Measurements from ENCODE around the gene ROBO2. TPM values are rescaled to one million over a fixed set of nuclear protein-coding genes. Genes with fewer than 3 reads are reported as not detected.

ROBO2 gene
- total and polyA plus RNA-seq, 2 experiments from 2014 or later: 1.5 to 7.8 TPM

GRCh38 chr3:77524946-77525682 lies 485.2 kb downstream of the ROBO2 start:
- no peaks in the 10 kb centered on the region for H3K9me2 ChIP-seq (ENCODE audit: insufficient read depth)
- no peak overlapping the region for H3K4me3 Mint-ChIP-seq
- H3K27me3 ChIP-seq (ENCODE audit: insufficient read depth): no peaks in the 10 kb centered on the region
- no peak overlapping the region for H3K27ac Mint-ChIP-seq
- no peak overlapping the region for H3K27ac ChIP-seq (ENCODE audit: low read depth)
- no peaks in the 10 kb centered on the region for H4K20me1 ChIP-seq (replicated peaks; ENCODE audit: insufficient read depth)
- no peaks in the 10 kb centered on the region for H3K27me3 Mint-ChIP-seq (ENCODE audit: insufficient read depth, low read depth, poor library complexity)
- H3F3A ChIP-seq (replicated peaks; ENCODE audit: low read depth): no peaks in the 10 kb centered on the region
- H3K36me3 ChIP-seq (ENCODE audit: insufficient read depth): no peaks in the 10 kb centered on the region
- H3K4me3 ChIP-seq: no peak overlapping the region
- H3K9me3 Mint-ChIP-seq: no peaks in the 10 kb centered on the region
- H3K4me1 ChIP-seq (ENCODE audit: insufficient read depth): peaks cover 8% of the 10 kb centered on the region
- no peak overlapping the region for H2AFZ ChIP-seq
- DNase-seq (ENCODE audit: low spot score) (no peak), ATAC-seq (no peak)
- peaks cover 25% of the 10 kb centered on the region; the same call in 2 of the 3 replicates for H3K4me1 Mint-ChIP-seq
- H3K36me3 Mint-ChIP-seq (ENCODE audit: low read depth): no peaks in the 10 kb centered on the region
- no peaks in the 10 kb centered on the region for H3K79me2 ChIP-seq (replicated peaks; ENCODE audit: insufficient read depth)
- TF ChIP-seq JUNB (IDR thresholded peaks at IDR 0.05; ENCODE audit: unreplicated experiment) (no peak), ETS1 (IDR thresholded peaks at IDR 0.05) (no peak), CTCF (conservative IDR thresholded peaks at IDR 0.05; ENCODE audit: low read depth in 2 of 2) (no peak), STAT1 (IDR thresholded peaks at IDR 0.05; ENCODE audit: unreplicated experiment) (no peak), EZH2phosphoT487 (IDR thresholded peaks at IDR 0.05; ENCODE audit: unreplicated experiment) (no peak), POLR2AphosphoS5 (IDR thresholded peaks at IDR 0.05; ENCODE audit: low read depth) (no peak), NANOG (IDR thresholded peaks at IDR 0.05; ENCODE audit: borderline replicate concordance) (no peak), ZNF114 (CRISPR knock-in tag; IDR thresholded peaks at IDR 0.05) (no peak), CREB1 (CRISPR knock-in tag; IDR thresholded peaks at IDR 0.05; ENCODE audit: low read depth) (no peak), EZH2 (IDR thresholded peaks at IDR 0.05; ENCODE audit: low read depth, unreplicated experiment) (no peak), REST (IDR thresholded peaks at IDR 0.05; ENCODE audit: unreplicated experiment) (no peak), ZNF331 (CRISPR knock-in tag; IDR thresholded peaks at IDR 0.05; ENCODE audit: low read depth) (no peak), ZNF462 (CRISPR knock-in tag; IDR thresholded peaks at IDR 0.05) (no peak)
- H3K4me2 ChIP-seq: no peak overlapping the region; the same call in 1 of the 2 replicates
